Lower leg skin (tissue), 3 donors: Measurements from ENCODE around the gene CSNK2A3.

Source experiments
- POLR2A ChIP-seq, 2 donors: fragments of 450-650 bp; IDR thresholded peaks; one replicate each; pipeline ENCODE4 v1.6.1; 2016 to 2017; ENCODE audit warnings: antibody characterized with exemption in 2 of 2, mild to moderate bottlenecking in 1 of 2, moderate library complexity in 1 of 2
- TF ChIP-seq, protein P1 (sequence below), 3 donors: fragments of 450-650 bp; IDR thresholded peaks; one replicate each; pipeline ENCODE4 v1.5.1; 2016; ENCODE audit warnings: antibody characterized with exemption in 3 of 3, mild to moderate bottlenecking in 3 of 3, moderate library complexity in 2 of 3

DNA sequence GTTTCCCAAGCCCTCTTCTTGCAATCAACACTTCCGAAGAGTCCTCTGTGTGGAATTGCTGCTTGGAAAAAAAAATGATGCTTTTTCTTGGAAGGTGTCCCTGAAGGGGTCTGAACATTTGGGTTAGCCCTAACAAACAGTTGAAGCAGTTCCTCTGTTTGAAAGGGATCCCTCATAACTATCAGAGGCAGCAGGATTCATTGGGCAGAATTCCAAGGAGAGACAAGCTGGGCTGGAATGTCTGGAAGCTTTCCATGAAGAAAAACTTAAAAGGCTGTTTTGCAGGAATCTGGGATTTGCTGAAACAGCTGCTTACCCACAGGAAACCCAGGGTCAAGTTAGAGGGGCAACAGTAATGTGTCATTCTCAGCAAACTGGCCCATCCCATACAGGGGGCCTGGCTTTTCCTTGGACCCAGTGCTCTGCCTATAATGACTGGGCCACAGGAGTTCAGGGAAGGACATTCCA, 3.1 kb downstream of the CSNK2A3 start:
- TF ChIP-seq, protein P1, sequence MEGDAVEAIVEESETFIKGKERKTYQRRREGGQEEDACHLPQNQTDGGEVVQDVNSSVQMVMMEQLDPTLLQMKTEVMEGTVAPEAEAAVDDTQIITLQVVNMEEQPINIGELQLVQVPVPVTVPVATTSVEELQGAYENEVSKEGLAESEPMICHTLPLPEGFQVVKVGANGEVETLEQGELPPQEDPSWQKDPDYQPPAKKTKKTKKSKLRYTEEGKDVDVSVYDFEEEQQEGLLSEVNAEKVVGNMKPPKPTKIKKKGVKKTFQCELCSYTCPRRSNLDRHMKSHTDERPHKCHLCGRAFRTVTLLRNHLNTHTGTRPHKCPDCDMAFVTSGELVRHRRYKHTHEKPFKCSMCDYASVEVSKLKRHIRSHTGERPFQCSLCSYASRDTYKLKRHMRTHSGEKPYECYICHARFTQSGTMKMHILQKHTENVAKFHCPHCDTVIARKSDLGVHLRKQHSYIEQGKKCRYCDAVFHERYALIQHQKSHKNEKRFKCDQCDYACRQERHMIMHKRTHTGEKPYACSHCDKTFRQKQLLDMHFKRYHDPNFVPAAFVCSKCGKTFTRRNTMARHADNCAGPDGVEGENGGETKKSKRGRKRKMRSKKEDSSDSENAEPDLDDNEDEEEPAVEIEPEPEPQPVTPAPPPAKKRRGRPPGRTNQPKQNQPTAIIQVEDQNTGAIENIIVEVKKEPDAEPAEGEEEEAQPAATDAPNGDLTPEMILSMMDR (IDR thresholded peaks at IDR 0.05), result no peak
- TF ChIP-seq POLR2A (IDR thresholded peaks at IDR 0.05), result no peak
